K562 (cell line): ENCODE measurements around the gene RPS6KA4. TPM values are rescaled to one million over a fixed set of nuclear protein-coding genes. Genes with fewer than 3 reads are reported as not detected.

Source experiments
- ARID2 ChIP-seq: fragments of 450-650 bp; IDR thresholded peaks from 2 replicates; pipeline ENCODE4 v1.6.1; 2017; ENCODE audit warnings: antibody characterized with exemption, mild to moderate bottlenecking
- ATF7 ChIP-seq: fragments of 450-650 bp; IDR thresholded peaks from 2 replicates; pipeline ENCODE4 v1.7.1; 2014; ENCODE audit warnings: mild to moderate bottlenecking, moderate library complexity
- CGGBP1 ChIP-seq: fragments of 250-450 bp; sonication (Bioruptor Pico); IDR thresholded peaks from 2 replicates; pipeline ENCODE4 v1.9.0; 2021; ENCODE audit warnings: mild to moderate bottlenecking
- CHD1 ChIP-seq: fragments of 200-600 bp; sonication (generic); IDR thresholded peaks from one replicate; pipeline ENCODE4 v1.6.1; 2012; ENCODE audit warnings: mild to moderate bottlenecking, moderate library complexity, low read length, inconsistent platforms
- CTCF ChIP-seq, 3 experiments: IDR thresholded peaks in 2 of 3; conservative IDR thresholded peaks in 1 of 3; 2 replicates each; pipeline ENCODE4 v1.5.1; 2011 to 2012; ENCODE audit warnings: low read length in 3 of 3, mild to moderate bottlenecking in 3 of 3, control low read depth in 2 of 3, improper control_type of control experiment in 1 of 3, inconsistent platforms in 1 of 3, low read depth in 1 of 3, mixed read lengths in 1 of 3, moderate library complexity in 1 of 3; ENCODE audit not compliant: insufficient read depth in 2 of 3
- E2F4 ChIP-seq: sonication (generic); formaldehyde crosslinking; IDR thresholded peaks from 2 replicates; pipeline ENCODE4 v1.8.0; 2022; ENCODE audit warnings: mild to moderate bottlenecking, low read depth, missing genetic modification reagents
- HDGF ChIP-seq: fragments of 450-650 bp; IDR thresholded peaks from 2 replicates; pipeline ENCODE4 v1.6.1; 2016
- HNRNPK ChIP-seq: fragments of 200-400 bp; formaldehyde crosslinking; IDR thresholded peaks from one replicate; pipeline ENCODE4 v1.6.1; 2018; ENCODE audit warnings: mild to moderate bottlenecking, low read depth, low read length; ENCODE audit not compliant: poor library complexity, severe bottlenecking
- KLF16 ChIP-seq: IDR thresholded peaks from 2 replicates; pipeline ENCODE4 v1.6.1; 2016; ENCODE audit warnings: antibody characterized with exemption
- LARP7 ChIP-seq: fragments of 450-650 bp; IDR thresholded peaks from 2 replicates; pipeline ENCODE4 v1.6.1; 2016
- MIER1 ChIP-seq: fragments of 450-650 bp; IDR thresholded peaks from 2 replicates; pipeline ENCODE4 v1.6.1; 2016; ENCODE audit warnings: antibody characterized with exemption, mild to moderate bottlenecking, low read depth
- NELFE ChIP-seq: IDR thresholded peaks from 2 replicates; pipeline ENCODE4 v1.6.1; 2011; ENCODE audit warnings: mild to moderate bottlenecking; ENCODE audit not compliant: insufficient read depth, insufficient read length
- NFYB ChIP-seq: IDR thresholded peaks from 2 replicates; pipeline ENCODE4 v1.6.1; 2011; ENCODE audit warnings: mild to moderate bottlenecking, moderate library complexity; ENCODE audit not compliant: insufficient read length; ENCODE audit errors: extremely low read depth
- POLR2H ChIP-seq: IDR thresholded peaks from 2 replicates; pipeline ENCODE4 v1.6.1; 2016; ENCODE audit warnings: missing genetic modification characterization, low read depth, mild to moderate bottlenecking, control low read depth, missing compliant biosample characterization, moderate library complexity
- PTBP1 ChIP-seq: fragments of 200-400 bp; formaldehyde crosslinking; IDR thresholded peaks from 2 replicates; pipeline ENCODE4 v1.6.1; 2017; ENCODE audit warnings: low read depth, low read length
- RCOR1 ChIP-seq, 2 experiments: IDR thresholded peaks; 2 replicates each; pipeline ENCODE4 v1.6.1; 2012; ENCODE audit warnings: low read depth in 2 of 2, low read length in 2 of 2, borderline replicate concordance in 1 of 2, improper control_type of control experiment in 1 of 2
- SMAD3 ChIP-seq: fragments of 450-650 bp; formaldehyde crosslinking; conservative IDR thresholded peaks from 2 replicates; pipeline ENCODE4 v1.4.0; 2020; ENCODE audit warnings: mild to moderate bottlenecking
- SP1 ChIP-seq: sonication (generic); formaldehyde crosslinking; IDR thresholded peaks from 2 replicates; pipeline ENCODE4 v1.8.1; 2022; ENCODE audit warnings: mild to moderate bottlenecking, missing genetic modification reagents
- SRSF9 ChIP-seq: fragments of 200-400 bp; formaldehyde crosslinking; IDR thresholded peaks from 2 replicates; pipeline ENCODE4 v1.6.1; 2017; ENCODE audit warnings: low read depth, low read length, borderline replicate concordance
- TAL1 ChIP-seq: fragments of 450-650 bp; IDR thresholded peaks from 2 replicates; pipeline ENCODE4 v1.6.1; 2016; ENCODE audit warnings: mild to moderate bottlenecking
- ZC3H8 ChIP-seq: fragments of 450-650 bp; IDR thresholded peaks from 2 replicates; pipeline ENCODE4 v1.6.1; 2017
- ZNF143 ChIP-seq: sonication (generic); formaldehyde crosslinking; IDR thresholded peaks from 2 replicates; pipeline ENCODE4 v1.9.0; 2022; ENCODE audit warnings: mild to moderate bottlenecking, missing genetic modification reagents
- ZNF324 ChIP-seq: fragments of 250-450 bp; sonication (Bioruptor Pico); IDR thresholded peaks from 2 replicates; pipeline ENCODE4 v1.4.0; 2020; ENCODE audit warnings: mild to moderate bottlenecking
- ZNF449 ChIP-seq: fragments of 250-450 bp; sonication (Bioruptor Pico); IDR thresholded peaks from 2 replicates; pipeline ENCODE4 v1.8.0; 2022; ENCODE audit warnings: moderate library complexity, mild to moderate bottlenecking, inconsistent platforms
- polyA plus RNA-seq, 8 experiments: library from polyadenylated mRNA; depleted of rRNA in 4 of 8; stranded (reverse) in 5 of 8; unstranded in 3 of 8; fragments of >200 nt; fragmentation: Nextera tagmentation in 2 of 8; fragmentation: Illumina TruSeq in 1 of 8; extraction: Ambion mirVana in 2 of 8; extraction: Trizol in 1 of 8; gene quantifications; 2 replicates each; pipeline versions ENCODE4 v1.2.1 to v1.2.3, GENCODE V29; 2011 to 2014; ENCODE audit warnings: inconsistent platforms in 1 of 8, missing spikeins in 1 of 8
- total RNA-seq, 7 experiments: library from RNA; depleted of rRNA in 6 of 7; stranded (reverse); fragments of >200 nt in 6 of 7; fragmentation: Illumina TruSeq in 2 of 7; extraction: Trizol in 2 of 7; gene quantifications; 2 replicates each; pipeline versions ENCODE4 v1.2.1 to v1.2.3, GENCODE V29; 2011 to 2021; ENCODE audit warnings: low replicate concordance in 1 of 7

RPS6KA4 gene
- total and polyA plus RNA-seq, 9 of the 15 experiments (the other 6 are each of a cell fraction or from before 2014, with no cell fraction given) = 0.15 to 23.8 (median 9.8) TPM

- TF ChIP-seq CTCF (IDR thresholded peaks at IDR 0.05 in 2 of 3, conservative IDR thresholded peaks at IDR 0.05 in 1 of 3; ENCODE audit: insufficient read depth in 2 of 3, low read depth in 1 of 3, low read length in 3 of 3) (no peak), LARP7 (no peak), ATF7 (no peak), TAL1 (peak; percentile 68), KLF16 (no peak), RCOR1 (IDR thresholded peaks at IDR 0.05; ENCODE audit: borderline replicate concordance in 1 of 2, low read depth in 2 of 2, low read length in 2 of 2) (no peak), CGGBP1 (no peak), MIER1 (no peak), ARID2 (no peak), ZNF324 (no peak), HDGF (no peak), SRSF9 (no peak), ZC3H8 (no peak), ZNF143 (CRISPR knock-in tag) (no peak), HNRNPK (no peak), E2F4 (no peak), CHD1 (no peak), NFYB (no peak), ZNF449 (no peak), PTBP1 (no peak), SP1 (CRISPR knock-in tag) (no peak), NELFE (no peak), SMAD3 (CRISPR knock-in tag) (no peak), POLR2H (tag) (no peak)
Measured at GRCh38 chr11:64333556-64333955, 25.4 kb upstream of the RPS6KA4 start (continued).
